ENCODE data around the gene FLNC. TPM values are rescaled to one million over a fixed set of nuclear protein-coding genes. Genes with fewer than 3 reads are reported as not detected.

FLNC gene
- total and polyA plus RNA-seq, 9 of the 15 experiments (the other 6 are each of a cell fraction or from before 2014, with no cell fraction given) = 0.90 to 155 (median 28.8) TPM

GRCh38 chr7:128879939-128880746, 49.9 kb downstream of the FLNC start (continued):
- TF ChIP-seq HDGF (IDR thresholded peaks at IDR 0.05) (no peak), CTBP1 (IDR thresholded peaks at IDR 0.05; ENCODE audit: borderline replicate concordance) (0 out of 2 replicates have a peak, but pooled peaks have one; percentile 62), BACH1 (tag; IDR thresholded peaks at IDR 0.05) (no peak), ZFPM2 (CRISPR knock-in tag; IDR thresholded peaks at IDR 0.05) (no peak), L3MBTL2 (IDR thresholded peaks at IDR 0.05) (no peak), ZEB2 (IDR thresholded peaks at IDR 0.05) (no peak), KLF13 (tag; IDR thresholded peaks at IDR 0.05; ENCODE audit: borderline replicate concordance, low read depth) (0 out of 2 replicates have a peak, but pooled peaks have one; percentile 17), SIRT6 (IDR thresholded peaks at IDR 0.05; ENCODE audit: low read depth, low read length) (no peak), SMARCA4 (IDR thresholded peaks at IDR 0.05) (no peak), ZNF384 (IDR thresholded peaks at IDR 0.05; ENCODE audit: low read depth, low read length) (no peak), ZC3H8 (IDR thresholded peaks at IDR 0.05) (no peak), ARNT (IDR thresholded peaks at IDR 0.05) (no peak)
- TF ChIP-seq, protein P1, sequence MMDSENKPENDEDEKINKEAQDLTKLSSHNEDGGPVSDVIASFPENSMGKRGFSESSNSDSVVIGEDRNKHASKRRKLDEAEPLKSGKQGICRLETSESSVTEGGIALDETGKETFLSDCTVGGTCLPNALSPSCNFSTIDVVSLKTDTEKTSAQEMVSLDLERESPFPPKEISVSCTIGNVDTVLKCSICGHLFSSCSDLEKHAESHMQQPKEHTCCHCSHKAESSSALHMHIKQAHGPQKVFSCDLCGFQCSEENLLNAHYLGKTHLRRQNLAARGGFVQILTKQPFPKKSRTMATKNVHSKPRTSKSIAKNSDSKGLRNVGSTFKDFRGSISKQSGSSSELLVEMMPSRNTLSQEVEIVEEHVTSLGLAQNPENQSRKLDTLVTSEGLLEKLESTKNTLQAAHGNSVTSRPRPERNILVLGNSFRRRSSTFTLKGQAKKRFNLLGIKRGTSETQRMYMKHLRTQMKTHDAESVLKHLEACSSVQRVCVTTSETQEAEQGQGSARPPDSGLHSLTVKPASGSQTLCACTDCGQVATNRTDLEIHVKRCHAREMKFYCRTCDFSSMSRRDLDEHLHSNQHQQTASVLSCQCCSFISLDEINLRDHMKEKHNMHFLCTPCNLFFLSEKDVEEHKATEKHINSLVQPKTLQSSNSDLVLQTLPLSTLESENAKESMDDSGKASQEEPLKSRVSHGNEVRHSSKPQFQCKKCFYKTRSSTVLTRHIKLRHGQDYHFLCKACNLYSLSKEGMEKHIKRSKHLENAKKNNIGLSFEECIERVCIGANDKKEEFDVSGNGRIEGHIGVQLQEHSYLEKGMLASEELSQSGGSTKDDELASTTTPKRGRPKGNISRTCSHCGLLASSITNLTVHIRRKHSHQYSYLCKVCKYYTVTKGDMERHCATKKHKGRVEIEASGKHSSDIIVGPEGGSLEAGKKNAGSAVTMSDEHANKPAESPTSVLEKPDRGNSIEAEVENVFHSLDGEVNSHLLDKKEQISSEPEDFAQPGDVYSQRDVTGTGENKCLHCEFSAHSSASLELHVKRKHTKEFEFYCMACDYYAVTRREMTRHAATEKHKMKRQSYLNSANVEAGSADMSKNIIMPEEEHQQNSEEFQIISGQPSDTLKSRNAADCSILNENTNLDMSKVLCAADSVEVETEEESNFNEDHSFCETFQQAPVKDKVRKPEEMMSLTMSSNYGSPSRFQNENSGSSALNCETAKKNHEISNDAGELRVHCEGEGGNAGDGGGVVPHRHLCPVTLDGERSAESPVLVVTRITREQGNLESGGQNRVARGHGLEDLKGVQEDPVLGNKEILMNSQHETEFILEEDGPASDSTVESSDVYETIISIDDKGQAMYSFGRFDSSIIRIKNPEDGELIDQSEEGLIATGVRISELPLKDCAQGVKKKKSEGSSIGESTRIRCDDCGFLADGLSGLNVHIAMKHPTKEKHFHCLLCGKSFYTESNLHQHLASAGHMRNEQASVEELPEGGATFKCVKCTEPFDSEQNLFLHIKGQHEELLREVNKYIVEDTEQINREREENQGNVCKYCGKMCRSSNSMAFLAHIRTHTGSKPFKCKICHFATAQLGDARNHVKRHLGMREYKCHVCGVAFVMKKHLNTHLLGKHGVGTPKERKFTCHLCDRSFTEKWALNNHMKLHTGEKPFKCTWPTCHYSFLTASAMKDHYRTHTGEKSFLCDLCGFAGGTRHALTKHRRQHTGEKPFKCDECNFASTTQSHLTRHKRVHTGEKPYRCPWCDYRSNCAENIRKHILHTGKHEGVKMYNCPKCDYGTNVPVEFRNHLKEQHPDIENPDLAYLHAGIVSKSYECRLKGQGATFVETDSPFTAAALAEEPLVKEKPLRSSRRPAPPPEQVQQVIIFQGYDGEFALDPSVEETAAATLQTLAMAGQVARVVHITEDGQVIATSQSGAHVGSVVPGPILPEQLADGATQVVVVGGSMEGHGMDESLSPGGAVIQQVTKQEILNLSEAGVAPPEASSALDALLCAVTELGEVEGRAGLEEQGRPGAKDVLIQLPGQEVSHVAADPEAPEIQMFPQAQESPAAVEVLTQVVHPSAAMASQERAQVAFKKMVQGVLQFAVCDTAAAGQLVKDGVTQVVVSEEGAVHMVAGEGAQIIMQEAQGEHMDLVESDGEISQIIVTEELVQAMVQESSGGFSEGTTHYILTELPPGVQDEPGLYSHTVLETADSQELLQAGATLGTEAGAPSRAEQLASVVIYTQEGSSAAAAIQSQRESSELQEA (IDR thresholded peaks at IDR 0.05; ENCODE audit: low read depth) = no peak
